Measurements from ENCODE around the gene SCAI. TPM values are rescaled to one million over a fixed set of nuclear protein-coding genes. Genes with fewer than 3 reads are reported as not detected.

SCAI gene
- total and polyA plus RNA-seq, 9 of the 15 experiments (the other 6 are each of a cell fraction or from before 2014, with no cell fraction given), result 0.70 to 12.4 (median 4.2) TPM

- TF ChIP-seq, protein P1, sequence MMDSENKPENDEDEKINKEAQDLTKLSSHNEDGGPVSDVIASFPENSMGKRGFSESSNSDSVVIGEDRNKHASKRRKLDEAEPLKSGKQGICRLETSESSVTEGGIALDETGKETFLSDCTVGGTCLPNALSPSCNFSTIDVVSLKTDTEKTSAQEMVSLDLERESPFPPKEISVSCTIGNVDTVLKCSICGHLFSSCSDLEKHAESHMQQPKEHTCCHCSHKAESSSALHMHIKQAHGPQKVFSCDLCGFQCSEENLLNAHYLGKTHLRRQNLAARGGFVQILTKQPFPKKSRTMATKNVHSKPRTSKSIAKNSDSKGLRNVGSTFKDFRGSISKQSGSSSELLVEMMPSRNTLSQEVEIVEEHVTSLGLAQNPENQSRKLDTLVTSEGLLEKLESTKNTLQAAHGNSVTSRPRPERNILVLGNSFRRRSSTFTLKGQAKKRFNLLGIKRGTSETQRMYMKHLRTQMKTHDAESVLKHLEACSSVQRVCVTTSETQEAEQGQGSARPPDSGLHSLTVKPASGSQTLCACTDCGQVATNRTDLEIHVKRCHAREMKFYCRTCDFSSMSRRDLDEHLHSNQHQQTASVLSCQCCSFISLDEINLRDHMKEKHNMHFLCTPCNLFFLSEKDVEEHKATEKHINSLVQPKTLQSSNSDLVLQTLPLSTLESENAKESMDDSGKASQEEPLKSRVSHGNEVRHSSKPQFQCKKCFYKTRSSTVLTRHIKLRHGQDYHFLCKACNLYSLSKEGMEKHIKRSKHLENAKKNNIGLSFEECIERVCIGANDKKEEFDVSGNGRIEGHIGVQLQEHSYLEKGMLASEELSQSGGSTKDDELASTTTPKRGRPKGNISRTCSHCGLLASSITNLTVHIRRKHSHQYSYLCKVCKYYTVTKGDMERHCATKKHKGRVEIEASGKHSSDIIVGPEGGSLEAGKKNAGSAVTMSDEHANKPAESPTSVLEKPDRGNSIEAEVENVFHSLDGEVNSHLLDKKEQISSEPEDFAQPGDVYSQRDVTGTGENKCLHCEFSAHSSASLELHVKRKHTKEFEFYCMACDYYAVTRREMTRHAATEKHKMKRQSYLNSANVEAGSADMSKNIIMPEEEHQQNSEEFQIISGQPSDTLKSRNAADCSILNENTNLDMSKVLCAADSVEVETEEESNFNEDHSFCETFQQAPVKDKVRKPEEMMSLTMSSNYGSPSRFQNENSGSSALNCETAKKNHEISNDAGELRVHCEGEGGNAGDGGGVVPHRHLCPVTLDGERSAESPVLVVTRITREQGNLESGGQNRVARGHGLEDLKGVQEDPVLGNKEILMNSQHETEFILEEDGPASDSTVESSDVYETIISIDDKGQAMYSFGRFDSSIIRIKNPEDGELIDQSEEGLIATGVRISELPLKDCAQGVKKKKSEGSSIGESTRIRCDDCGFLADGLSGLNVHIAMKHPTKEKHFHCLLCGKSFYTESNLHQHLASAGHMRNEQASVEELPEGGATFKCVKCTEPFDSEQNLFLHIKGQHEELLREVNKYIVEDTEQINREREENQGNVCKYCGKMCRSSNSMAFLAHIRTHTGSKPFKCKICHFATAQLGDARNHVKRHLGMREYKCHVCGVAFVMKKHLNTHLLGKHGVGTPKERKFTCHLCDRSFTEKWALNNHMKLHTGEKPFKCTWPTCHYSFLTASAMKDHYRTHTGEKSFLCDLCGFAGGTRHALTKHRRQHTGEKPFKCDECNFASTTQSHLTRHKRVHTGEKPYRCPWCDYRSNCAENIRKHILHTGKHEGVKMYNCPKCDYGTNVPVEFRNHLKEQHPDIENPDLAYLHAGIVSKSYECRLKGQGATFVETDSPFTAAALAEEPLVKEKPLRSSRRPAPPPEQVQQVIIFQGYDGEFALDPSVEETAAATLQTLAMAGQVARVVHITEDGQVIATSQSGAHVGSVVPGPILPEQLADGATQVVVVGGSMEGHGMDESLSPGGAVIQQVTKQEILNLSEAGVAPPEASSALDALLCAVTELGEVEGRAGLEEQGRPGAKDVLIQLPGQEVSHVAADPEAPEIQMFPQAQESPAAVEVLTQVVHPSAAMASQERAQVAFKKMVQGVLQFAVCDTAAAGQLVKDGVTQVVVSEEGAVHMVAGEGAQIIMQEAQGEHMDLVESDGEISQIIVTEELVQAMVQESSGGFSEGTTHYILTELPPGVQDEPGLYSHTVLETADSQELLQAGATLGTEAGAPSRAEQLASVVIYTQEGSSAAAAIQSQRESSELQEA (IDR thresholded peaks at IDR 0.05; ENCODE audit: low read depth), result no peak
- TF ChIP-seq KLF6 (CRISPR knock-in tag; IDR thresholded peaks at IDR 0.05; ENCODE audit: borderline replicate concordance) (no peak), ILF3 (IDR thresholded peaks at IDR 0.05; ENCODE audit: borderline replicate concordance) (no peak; the same call in 1 of the 2 replicates), POLR2B (IDR thresholded peaks at IDR 0.05; ENCODE audit: low read depth, partially characterized antibody) (peak; percentile 43), PHF20 (IDR thresholded peaks at IDR 0.05; ENCODE audit: partially characterized antibody) (no peak), EHMT2 (IDR thresholded peaks at IDR 0.05) (peak; percentile 59; the same call in 1 of the 2 replicates), EWSR1 (IDR thresholded peaks at IDR 0.05; ENCODE audit: borderline replicate concordance, low read depth, partially characterized antibody) (no peak), NCOR1 (IDR thresholded peaks at IDR 0.05) (no peak), ZNF224 (CRISPR knock-in tag; IDR thresholded peaks at IDR 0.05) (no peak), ZFP36 (IDR thresholded peaks at IDR 0.05; ENCODE audit: low read depth, low read length, partially characterized antibody) (no peak), ZNF3 (CRISPR knock-in tag; IDR thresholded peaks at IDR 0.05) (no peak), NR2C1 (IDR thresholded peaks at IDR 0.05) (peak; percentile 19; the same call in 1 of the 2 replicates), NR2C1 (tag; IDR thresholded peaks at IDR 0.05) (no peak), KDM4B (IDR thresholded peaks at IDR 0.05; ENCODE audit: borderline replicate concordance in 2 of 2, low read depth in 1 of 2) (no peak), GABPA (tag; conservative IDR thresholded peaks at IDR 0.05; ENCODE audit: low read depth) (no peak), FOSL1 (tag; conservative IDR thresholded peaks at IDR 0.05) (no peak)
- TF ChIP-seq, protein P2, sequence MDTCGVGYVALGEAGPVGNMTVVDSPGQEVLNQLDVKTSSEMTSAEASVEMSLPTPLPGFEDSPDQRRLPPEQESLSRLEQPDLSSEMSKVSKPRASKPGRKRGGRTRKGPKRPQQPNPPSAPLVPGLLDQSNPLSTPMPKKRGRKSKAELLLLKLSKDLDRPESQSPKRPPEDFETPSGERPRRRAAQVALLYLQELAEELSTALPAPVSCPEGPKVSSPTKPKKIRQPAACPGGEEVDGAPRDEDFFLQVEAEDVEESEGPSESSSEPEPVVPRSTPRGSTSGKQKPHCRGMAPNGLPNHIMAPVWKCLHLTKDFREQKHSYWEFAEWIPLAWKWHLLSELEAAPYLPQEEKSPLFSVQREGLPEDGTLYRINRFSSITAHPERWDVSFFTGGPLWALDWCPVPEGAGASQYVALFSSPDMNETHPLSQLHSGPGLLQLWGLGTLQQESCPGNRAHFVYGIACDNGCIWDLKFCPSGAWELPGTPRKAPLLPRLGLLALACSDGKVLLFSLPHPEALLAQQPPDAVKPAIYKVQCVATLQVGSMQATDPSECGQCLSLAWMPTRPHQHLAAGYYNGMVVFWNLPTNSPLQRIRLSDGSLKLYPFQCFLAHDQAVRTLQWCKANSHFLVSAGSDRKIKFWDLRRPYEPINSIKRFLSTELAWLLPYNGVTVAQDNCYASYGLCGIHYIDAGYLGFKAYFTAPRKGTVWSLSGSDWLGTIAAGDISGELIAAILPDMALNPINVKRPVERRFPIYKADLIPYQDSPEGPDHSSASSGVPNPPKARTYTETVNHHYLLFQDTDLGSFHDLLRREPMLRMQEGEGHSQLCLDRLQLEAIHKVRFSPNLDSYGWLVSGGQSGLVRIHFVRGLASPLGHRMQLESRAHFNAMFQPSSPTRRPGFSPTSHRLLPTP (IDR thresholded peaks at IDR 0.05; ENCODE audit: borderline replicate concordance, extremely low read depth, insufficient read length), result no peak
Measured at GRCh38 chr9:124941679-124942561, 201.4 kb downstream of the SCAI start (continued).

Measured in K562 (cell line).